Measurements from ENCODE around the gene KPNA6. TPM values are rescaled to one million over a fixed set of nuclear protein-coding genes. Genes with fewer than 3 reads are reported as not detected.

The KPNA6 gene
- total RNA-seq (2022; extraction: Qiagen RNA extraction): 13.9 to 16.6 TPM (median 14.5 TPM) in 5 replicates

GRCh38 chr1:32107742-32108661, at the start of gene KPNA6:
KPNA6 (plus strand) TSS chr1:32108056; CDS start chr1:32108131, 75 bp downstream.

GRCh38 chr1:32072622-32073298, 35.1 kb upstream of the KPNA6 start, which contains the start of gene TMEM39B:
TMEM39B (plus strand) TSS chr1:32072939; CDS start chr1:32073048, 109 bp downstream.

GRCh38 chr1:32179443-32180185, 71.8 kb downstream of the KPNA6 start, which contains the start of gene TXLNA:
TXLNA (plus strand) TSS chr1:32179675; CDS start chr1:32180346, 671 bp downstream.

GRCh38 chr1:32200226-32201010, 92.6 kb downstream of the KPNA6 start, which contains the start of gene CCDC28B:
CCDC28B (plus strand) TSS chr1:32200595; CDS start chr1:32201936, 1,341 bp downstream.

GRCh38 chr1:32205401-32206370, 97.8 kb downstream of the KPNA6 start, which contains the start of gene IQCC:
IQCC (plus strand) TSS chr1:32205671; CDS start chr1:32205682, 11 bp downstream.

GRCh38 chr1:32208891-32209328, 101.1 kb downstream of the KPNA6 start, which contains the start of gene DCDC2B:
DCDC2B (plus strand) TSS chr1:32209089; CDS start chr1:32209094, 5 bp downstream.

GRCh38 chr1:32221980-32222755, 114.3 kb downstream of the KPNA6 start, which contains the start of the genes EIF3I and TMEM234:
EIF3I (plus strand) TSS chr1:32222407; CDS start chr1:32222442, 35 bp downstream.
TMEM234 (minus strand) TSS chr1:32222353; CDS start chr1:32222322, 31 bp downstream.

Other genes starting within 250 kb of the KPNA6 start
- 164 to 188 TPM (median 176 TPM) in 5 replicates for gene PTP4A2, start 169.7 kb upstream of the KPNA6 start, total RNA-seq (2022; extraction: Qiagen RNA extraction)
- gene KHDRBS1, start 94.2 kb upstream of the KPNA6 start, total RNA-seq (2022; extraction: Qiagen RNA extraction): 121 to 138 TPM (median 137 TPM) in 5 replicates
- gene TMEM39B, start 35.1 kb upstream of the KPNA6 start, total RNA-seq (2022; extraction: Qiagen RNA extraction): 8.3 to 12.3 TPM (median 10.7 TPM) in 5 replicates
- 25.9 to 29.9 TPM (median 26.8 TPM) in 5 replicates for gene TXLNA, start 71.6 kb downstream of the KPNA6 start, total RNA-seq (2022; extraction: Qiagen RNA extraction)
- 1.8 to 2.4 TPM (median 2.0 TPM) in 5 replicates for gene CCDC28B, start 92.5 kb downstream of the KPNA6 start, total RNA-seq (2022; extraction: Qiagen RNA extraction)
- gene IQCC, start 97.6 kb downstream of the KPNA6 start, total RNA-seq (2022; extraction: Qiagen RNA extraction): 1.2 to 2.4 TPM (median 1.8 TPM) in 5 replicates
- gene DCDC2B, start 101.0 kb downstream of the KPNA6 start, total RNA-seq (2022; extraction: Qiagen RNA extraction): not detected in 5 replicates
- gene TMEM234, start 114.3 kb downstream of the KPNA6 start, total RNA-seq (2022; extraction: Qiagen RNA extraction): 8.2 to 9.2 TPM (median 8.7 TPM) in 5 replicates
- gene EIF3I, start 114.4 kb downstream of the KPNA6 start, total RNA-seq (2022; extraction: Qiagen RNA extraction): 258 to 281 TPM (median 272 TPM) in 5 replicates
- gene FAM167B, start 139.2 kb downstream of the KPNA6 start, total RNA-seq (2022; extraction: Qiagen RNA extraction): 0.40 to 0.70 TPM (median 0.58 TPM) in 5 replicates
- gene LCK, start 143.2 kb downstream of the KPNA6 start, total RNA-seq (2022; extraction: Qiagen RNA extraction): not detected in 5 replicates
- 52.5 to 57.3 TPM (median 53.7 TPM) in 5 replicates for gene HDAC1, start 184.0 kb downstream of the KPNA6 start, total RNA-seq (2022; extraction: Qiagen RNA extraction)
- 56.5 to 70.2 TPM (median 68.3 TPM) in 5 replicates for gene MARCKSL1, start 228.2 kb downstream of the KPNA6 start, total RNA-seq (2022; extraction: Qiagen RNA extraction)

Measured in A549 treated with Mapracorat at 1 μM for 4 hours (cell line).